ENCODE results near the gene SLC35F3. TPM values are rescaled to one million over a fixed set of nuclear protein-coding genes. Genes with fewer than 3 reads are reported as not detected.
A peak's percentile ranks its signal among the peaks of the same experiment; 100 is the strongest.

The SLC35F3 gene
- total and polyA plus RNA-seq, 7 donors = under 0.01 to 0.54 (median 0.28) TPM; not detected in 2

DNA sequence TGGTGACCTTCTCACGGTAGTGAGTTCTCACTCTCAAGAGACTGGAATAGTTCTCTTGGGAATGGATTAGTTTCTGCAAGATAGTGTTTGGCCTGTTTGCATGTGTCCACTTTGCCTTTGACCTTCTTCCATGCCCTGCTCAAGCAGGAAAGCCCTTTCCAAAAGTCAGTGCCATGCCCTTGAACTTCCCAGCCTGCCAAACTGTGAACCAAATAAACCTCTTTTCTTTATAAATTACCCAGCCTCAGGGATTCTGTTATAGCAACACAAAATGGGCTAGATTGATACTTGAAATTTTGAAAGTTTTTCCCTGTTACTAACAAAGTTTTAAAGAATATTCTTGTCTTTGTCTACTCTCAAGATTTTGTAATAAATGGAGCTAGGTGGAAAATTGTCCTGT is 139.6 kb downstream of the SLC35F3 start:
- H3K9me3 ChIP-seq = no peaks in the 10 kb centered on the region
- H3K27ac ChIP-seq = no peak overlapping the region
- DNase-seq = no peak
- 90 to 94% methylated on average over 1 of the region's 1 CpG for WGBS, 2 donors
- H3K4me1 ChIP-seq = no peaks in the 10 kb centered on the region
- no peak overlapping the region for H3K4me3 ChIP-seq
- no peaks in the 10 kb centered on the region for H3K27me3 ChIP-seq
- TF ChIP-seq POLR2AphosphoS5 (IDR thresholded peaks at IDR 0.05) (no peak), POLR2A (IDR thresholded peaks at IDR 0.05) (no peak), EP300 (IDR thresholded peaks at IDR 0.05) (no peak)
- TF ChIP-seq, protein P1, sequence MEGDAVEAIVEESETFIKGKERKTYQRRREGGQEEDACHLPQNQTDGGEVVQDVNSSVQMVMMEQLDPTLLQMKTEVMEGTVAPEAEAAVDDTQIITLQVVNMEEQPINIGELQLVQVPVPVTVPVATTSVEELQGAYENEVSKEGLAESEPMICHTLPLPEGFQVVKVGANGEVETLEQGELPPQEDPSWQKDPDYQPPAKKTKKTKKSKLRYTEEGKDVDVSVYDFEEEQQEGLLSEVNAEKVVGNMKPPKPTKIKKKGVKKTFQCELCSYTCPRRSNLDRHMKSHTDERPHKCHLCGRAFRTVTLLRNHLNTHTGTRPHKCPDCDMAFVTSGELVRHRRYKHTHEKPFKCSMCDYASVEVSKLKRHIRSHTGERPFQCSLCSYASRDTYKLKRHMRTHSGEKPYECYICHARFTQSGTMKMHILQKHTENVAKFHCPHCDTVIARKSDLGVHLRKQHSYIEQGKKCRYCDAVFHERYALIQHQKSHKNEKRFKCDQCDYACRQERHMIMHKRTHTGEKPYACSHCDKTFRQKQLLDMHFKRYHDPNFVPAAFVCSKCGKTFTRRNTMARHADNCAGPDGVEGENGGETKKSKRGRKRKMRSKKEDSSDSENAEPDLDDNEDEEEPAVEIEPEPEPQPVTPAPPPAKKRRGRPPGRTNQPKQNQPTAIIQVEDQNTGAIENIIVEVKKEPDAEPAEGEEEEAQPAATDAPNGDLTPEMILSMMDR (IDR thresholded peaks at IDR 0.05) = no peak
- intact Hi-C loops (cut with DNase I) = no loop called here
- no peaks in the 10 kb centered on the region for H3K36me3 ChIP-seq

DNA sequence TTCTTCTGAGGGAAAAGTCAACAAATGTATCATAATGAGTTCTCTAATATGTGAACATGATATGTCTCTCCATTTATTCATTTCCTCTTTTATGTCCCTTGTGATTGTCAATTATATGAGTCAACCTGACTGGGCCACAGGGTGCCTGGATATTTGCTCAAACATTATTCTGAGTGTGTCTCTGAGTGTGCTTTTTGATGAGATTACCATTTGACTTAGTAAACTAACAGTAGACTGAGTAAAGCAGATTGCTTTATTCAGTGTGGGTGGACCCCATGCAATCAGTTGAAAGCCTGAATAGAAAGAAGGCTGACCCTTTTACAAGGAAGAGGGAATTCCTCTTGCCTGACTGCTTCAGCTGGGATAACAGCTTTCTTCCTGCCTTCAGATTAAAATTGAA is 142.6 kb downstream of the SLC35F3 start:
- TF ChIP-seq POLR2AphosphoS5 (IDR thresholded peaks at IDR 0.05) (no peak), POLR2A (IDR thresholded peaks at IDR 0.05) (no peak), EP300 (IDR thresholded peaks at IDR 0.05) (no peak)
- TF ChIP-seq, protein P1 (IDR thresholded peaks at IDR 0.05) = no peak
- Histone ChIP-seq H3K27me3 (no peaks in the 10 kb centered on the region), H3K4me3 (no peak overlapping the region), H3K36me3 (no peaks in the 10 kb centered on the region), H3K4me1 (no peaks in the 10 kb centered on the region), H3K27ac (no peak overlapping the region), H3K9me3 (peaks cover 0 to 3% (median 0%) of the 10 kb centered on the region in 4 donors)
- intact Hi-C loops (cut with DNase I) = no loop called here
- no peak for DNase-seq

DNA sequence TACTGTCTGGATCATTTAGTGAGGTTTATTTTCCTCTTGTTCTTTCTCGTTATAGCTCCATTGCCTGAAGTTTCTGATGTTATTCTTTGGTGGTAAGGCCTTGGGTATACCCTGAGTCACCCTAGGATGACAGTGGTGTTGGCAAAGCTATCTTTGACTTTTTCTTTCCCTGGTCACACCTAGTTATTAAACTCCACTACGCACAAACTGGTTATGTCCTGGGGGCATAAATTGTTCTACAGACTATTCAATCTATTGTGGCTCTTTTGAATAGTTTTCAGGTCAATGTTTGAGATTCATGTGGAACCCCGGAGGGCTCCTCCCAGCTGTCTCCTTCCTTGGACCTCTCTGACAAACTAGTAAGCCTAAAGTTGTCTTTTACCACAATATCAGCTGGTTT is 157.7 kb downstream of the SLC35F3 start:
- H3K9me3 ChIP-seq = peaks cover 0 to 12% (median 0%) of the 10 kb centered on the region in 4 donors
- intact Hi-C loops (cut with DNase I) = no loop called here
- no peak for DNase-seq
- WGBS, 2 donors = 58 to 63% methylated on average over 3 of the region's 3 CpGs
- no peaks in the 10 kb centered on the region for H3K36me3 ChIP-seq
- no peak overlapping the region for H3K27ac ChIP-seq
- no peak for TF ChIP-seq EP300 (IDR thresholded peaks at IDR 0.05)
- TF ChIP-seq POLR2AphosphoS5 (IDR thresholded peaks at IDR 0.05) = no peak
- TF ChIP-seq, protein P1 (IDR thresholded peaks at IDR 0.05) = no peak
- no peak for TF ChIP-seq POLR2A (IDR thresholded peaks at IDR 0.05)
- no peaks in the 10 kb centered on the region for H3K27me3 ChIP-seq
- H3K4me3 ChIP-seq = no peak overlapping the region
- no peaks in the 10 kb centered on the region for H3K4me1 ChIP-seq

DNA sequence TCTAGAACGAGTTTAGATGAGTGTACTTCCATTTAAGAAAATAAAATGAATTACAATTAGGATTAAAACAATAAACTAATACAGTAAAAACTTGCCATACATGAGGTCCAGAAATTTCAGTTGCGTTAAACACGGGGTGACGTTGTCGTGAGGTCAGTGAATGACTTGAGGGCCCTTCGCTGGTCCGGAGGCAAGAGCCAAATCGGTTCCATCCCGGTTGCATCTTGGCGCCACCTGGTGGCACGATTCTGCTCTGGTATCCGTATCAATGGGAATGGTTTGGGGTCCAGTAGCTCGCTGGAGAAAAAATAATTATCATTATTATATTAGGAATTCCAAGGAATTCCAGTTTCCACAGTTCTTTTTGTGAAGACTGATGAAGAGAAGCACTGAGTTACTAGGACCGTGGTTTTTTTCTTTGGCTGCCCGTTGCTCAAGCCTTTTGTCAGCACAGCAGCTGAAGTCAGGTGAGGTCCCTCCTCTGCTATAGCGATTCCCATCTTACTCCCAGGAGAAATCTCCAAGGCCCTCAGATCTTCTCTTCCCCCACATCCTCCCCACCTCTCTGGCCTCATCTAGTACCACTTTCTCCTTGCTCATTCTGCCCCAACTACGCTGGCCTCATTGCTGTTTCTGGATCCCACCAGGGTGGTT is 161.4 kb downstream of the SLC35F3 start:
- Histone ChIP-seq H3K9me3 (peaks cover 0 to 8% (median 0%) of the 10 kb centered on the region in 4 donors), H3K4me3 (no peak overlapping the region), H3K36me3 (no peaks in the 10 kb centered on the region), H3K27me3 (no peaks in the 10 kb centered on the region), H3K4me1 (no peaks in the 10 kb centered on the region), H3K27ac (no peak overlapping the region)
- no peak for TF ChIP-seq EP300 (IDR thresholded peaks at IDR 0.05)
- TF ChIP-seq, protein P1 (IDR thresholded peaks at IDR 0.05) = peak in 2 of 4 experiments; percentile 33 to 50
- intact Hi-C loops (cut with DNase I) = no loop called here
- no peak for DNase-seq
- WGBS, 2 donors = 19 to 25% methylated on average over 17 of the region's 17 CpGs
